Breast epithelium (tissue), 3 donors: ENCODE results near the gene RGS14.
"Not testable (repeated sequence)": the region's sequence is repeated elsewhere in the genome, so short reads cannot be mapped to it uniquely, and the experiment has no call there.

Experiments used
- POLR2A ChIP-seq: fragments of 450-650 bp; IDR thresholded peaks from one replicate; pipeline ENCODE4 v1.6.1; 2016; ENCODE audit warnings: antibody characterized with exemption, mild to moderate bottlenecking, moderate library complexity
- TF ChIP-seq, protein P1 (sequence below), 3 donors: fragments of 450-650 bp; IDR thresholded peaks; one replicate each; pipeline ENCODE4 v1.5.1; 2016 to 2017; ENCODE audit warnings: antibody characterized with exemption in 3 of 3, mild to moderate bottlenecking in 3 of 3, moderate library complexity in 3 of 3

DNA sequence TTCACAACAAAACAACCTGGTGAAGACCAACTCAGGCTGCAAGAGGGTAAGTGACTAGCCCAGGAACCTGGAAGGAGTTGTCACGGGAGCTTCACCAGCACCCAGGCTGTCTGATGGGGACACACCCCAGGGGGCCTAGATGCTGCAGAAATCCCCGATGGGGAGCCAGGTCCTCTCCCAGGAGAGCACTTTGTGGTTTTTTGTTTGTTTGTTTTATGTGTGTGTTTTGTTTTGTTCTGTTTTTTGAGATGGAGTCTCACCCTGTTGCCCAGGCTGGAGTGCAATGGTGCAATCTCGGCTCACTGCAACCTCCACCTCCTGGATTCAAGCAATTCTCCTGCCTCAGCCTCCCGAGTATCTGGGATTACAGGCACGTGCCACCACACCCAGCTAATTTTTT, 17.8 kb downstream of the RGS14 start:
- TF ChIP-seq POLR2A = not testable (repeated sequence)
- TF ChIP-seq, protein P1, sequence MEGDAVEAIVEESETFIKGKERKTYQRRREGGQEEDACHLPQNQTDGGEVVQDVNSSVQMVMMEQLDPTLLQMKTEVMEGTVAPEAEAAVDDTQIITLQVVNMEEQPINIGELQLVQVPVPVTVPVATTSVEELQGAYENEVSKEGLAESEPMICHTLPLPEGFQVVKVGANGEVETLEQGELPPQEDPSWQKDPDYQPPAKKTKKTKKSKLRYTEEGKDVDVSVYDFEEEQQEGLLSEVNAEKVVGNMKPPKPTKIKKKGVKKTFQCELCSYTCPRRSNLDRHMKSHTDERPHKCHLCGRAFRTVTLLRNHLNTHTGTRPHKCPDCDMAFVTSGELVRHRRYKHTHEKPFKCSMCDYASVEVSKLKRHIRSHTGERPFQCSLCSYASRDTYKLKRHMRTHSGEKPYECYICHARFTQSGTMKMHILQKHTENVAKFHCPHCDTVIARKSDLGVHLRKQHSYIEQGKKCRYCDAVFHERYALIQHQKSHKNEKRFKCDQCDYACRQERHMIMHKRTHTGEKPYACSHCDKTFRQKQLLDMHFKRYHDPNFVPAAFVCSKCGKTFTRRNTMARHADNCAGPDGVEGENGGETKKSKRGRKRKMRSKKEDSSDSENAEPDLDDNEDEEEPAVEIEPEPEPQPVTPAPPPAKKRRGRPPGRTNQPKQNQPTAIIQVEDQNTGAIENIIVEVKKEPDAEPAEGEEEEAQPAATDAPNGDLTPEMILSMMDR (IDR thresholded peaks at IDR 0.05) = not testable (repeated sequence)
